ENCODE results near the gene RPP38.

RPP38 gene, protein sequence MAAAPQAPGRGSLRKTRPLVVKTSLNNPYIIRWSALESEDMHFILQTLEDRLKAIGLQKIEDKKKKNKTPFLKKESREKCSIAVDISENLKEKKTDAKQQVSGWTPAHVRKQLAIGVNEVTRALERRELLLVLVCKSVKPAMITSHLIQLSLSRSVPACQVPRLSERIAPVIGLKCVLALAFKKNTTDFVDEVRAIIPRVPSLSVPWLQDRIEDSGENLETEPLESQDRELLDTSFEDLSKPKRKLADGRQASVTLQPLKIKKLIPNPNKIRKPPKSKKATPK

DNA sequence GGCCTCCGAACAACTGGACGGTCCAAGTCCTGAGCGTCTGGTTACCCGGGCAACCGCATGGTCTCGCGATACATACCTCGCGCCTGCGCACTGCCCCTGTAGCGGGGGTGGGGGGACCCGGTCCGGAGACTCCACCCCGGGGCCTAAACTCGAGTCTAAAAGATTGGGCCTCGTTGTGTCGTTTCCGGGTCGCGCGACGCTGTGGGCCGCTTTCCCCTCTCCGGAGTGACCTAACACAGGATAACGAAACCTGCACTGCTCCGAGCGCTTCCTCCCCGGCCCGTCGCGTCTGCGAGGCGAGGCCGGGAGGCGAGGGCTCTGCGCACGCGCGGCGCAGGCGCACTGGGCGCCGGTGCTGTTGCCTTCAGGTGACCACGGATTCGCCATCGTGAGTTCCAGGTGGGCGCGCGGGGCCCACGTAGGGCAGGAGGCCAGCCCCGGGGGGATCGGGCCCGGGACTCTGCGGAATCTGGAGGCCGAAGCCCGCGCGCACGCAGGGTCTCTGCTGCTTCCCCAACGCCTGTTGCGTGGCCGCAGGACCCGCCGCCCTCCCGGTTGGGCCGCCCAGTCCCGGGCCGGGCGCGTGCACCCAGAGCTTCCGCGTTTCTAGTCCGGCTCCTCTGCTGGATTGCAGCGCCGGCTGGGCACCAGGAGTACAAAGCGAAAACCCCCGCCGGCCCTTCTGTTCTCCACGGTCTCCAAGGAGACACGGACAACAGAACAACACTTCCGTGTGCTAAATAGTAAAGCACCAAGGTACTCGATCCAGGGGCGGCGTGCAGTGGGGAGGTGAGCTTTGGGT lies at the start of gene RPP38:
TSS of gene RPP38 (plus strand) at position 345 of the 802 bp plus-strand sequence. CDS start 5,960 bp downstream, outside the sequence.
- peak; percentile 99 for DNase-seq

- DNase-seq: no peak
Observed at GRCh38 chr10:15049533-15049932, 47.6 kb upstream of the RPP38 start.

DNA sequence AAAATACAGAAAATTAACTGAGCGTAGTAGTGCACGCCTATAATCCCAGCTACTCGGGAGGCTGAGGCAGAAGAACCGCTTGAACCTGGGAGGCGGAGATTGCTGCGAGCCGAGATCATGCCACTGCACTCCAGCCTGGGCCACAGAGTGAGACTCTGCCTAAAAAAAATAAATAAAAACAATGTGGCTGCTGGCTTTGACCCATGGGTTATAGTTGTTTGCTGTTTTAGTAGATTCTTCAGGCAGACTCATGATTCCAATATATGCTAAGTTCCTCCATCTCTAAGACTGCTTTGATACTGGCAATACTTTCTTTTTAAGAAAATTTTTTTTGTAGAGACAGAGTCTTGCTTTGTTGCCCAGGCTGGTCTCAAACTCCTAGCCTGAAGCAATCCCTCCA lies 45.0 kb upstream of the RPP38 start:
- no peak for DNase-seq

DNA sequence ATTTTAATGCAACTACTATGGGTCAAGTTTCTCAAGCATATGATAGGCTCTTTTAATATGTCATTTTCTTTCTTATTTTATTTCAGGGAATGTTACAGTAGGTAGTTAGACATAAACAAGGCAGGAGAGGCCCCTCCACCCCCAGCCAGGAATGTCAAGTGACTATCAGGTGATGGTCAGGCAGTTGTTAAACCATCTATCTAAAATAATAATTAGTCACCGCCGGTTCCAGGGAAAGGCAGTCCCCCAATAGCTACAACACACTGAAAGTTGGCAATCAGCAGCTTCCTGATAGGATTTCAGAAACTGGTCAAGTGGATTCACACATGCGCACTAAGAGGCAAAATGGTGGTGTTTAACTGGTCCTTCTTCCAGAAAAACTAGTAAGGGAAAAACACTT lies 44.1 kb upstream of the RPP38 start:
- DNase-seq: no peak

DNA sequence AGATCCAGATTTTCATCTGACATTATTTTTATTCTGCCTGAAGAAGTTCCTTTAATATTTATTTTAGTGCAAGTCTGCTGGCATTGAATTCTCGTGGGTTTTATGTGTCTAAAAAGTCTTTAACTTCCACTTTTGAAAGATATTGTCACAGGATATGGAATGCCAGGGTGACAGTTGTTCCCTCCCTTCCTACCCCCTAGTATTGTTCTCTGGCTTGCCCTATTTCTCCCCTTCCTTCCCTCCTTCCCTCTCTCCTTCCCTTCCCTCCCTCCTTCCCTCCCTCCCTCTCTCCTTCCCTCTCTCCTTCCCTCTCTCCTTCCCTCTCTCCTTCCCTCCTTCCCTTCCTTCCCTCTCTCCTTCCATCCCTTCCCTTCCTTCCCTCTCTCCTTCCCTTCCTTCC lies 38.5 kb upstream of the RPP38 start:
- no peak for DNase-seq

GRCh38 chr10:15059914-15060313 lies 37.2 kb upstream of the RPP38 start:
- no peak for DNase-seq

GRCh38 chr10:15060638-15061037 lies 36.5 kb upstream of the RPP38 start:
- DNase-seq: no peak

- no peak for DNase-seq
Observed at GRCh38 chr10:15067154-15067553, 30.0 kb upstream of the RPP38 start.

DNA sequence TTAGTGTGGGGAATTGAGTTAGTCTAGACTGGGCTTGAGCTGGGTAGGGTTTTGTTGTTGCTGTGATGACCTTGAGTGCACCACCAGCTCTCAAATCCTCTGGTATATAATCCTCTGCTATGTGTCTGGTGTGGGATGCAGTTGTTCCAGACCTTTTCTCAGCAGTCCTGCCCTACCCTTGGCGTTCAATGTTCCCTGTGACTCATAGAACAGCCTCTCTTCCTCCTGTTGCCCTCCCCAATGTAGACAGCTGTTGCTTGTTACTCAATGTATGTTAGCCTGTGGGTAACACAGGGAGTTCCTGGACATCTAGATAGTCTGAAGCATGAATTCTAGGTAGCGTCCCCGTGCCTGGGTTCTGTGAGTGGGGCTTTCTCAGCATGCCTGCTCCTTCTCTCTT lies 28.4 kb upstream of the RPP38 start:
- DNase-seq: no peak

GRCh38 chr10:15069230-15069629 lies 27.9 kb upstream of the RPP38 start:
- no peak for DNase-seq

DNA sequence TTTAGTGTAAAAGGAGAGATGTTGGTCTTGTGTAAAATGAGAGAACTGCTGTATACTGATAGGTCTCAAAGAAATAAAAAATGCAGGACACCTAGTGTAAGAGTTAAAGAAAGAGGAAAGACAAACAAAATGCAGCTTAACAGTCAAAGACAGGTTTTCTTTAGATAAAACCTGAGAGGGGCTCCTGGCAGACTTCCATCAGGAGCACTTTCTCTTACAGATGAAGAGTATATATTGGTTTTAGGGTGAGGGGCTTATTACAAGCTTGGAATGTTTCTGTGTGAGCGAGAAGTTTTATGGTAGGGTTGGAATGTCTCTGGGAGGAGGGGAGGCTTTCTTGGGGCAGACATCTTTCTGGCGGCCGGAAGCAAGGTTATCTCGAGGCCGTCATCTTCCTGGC lies 24.8 kb upstream of the RPP38 start:
- no peak for DNase-seq

GRCh38 chr10:15075421-15075820 lies 21.7 kb upstream of the RPP38 start:
- no peak for DNase-seq

DNA sequence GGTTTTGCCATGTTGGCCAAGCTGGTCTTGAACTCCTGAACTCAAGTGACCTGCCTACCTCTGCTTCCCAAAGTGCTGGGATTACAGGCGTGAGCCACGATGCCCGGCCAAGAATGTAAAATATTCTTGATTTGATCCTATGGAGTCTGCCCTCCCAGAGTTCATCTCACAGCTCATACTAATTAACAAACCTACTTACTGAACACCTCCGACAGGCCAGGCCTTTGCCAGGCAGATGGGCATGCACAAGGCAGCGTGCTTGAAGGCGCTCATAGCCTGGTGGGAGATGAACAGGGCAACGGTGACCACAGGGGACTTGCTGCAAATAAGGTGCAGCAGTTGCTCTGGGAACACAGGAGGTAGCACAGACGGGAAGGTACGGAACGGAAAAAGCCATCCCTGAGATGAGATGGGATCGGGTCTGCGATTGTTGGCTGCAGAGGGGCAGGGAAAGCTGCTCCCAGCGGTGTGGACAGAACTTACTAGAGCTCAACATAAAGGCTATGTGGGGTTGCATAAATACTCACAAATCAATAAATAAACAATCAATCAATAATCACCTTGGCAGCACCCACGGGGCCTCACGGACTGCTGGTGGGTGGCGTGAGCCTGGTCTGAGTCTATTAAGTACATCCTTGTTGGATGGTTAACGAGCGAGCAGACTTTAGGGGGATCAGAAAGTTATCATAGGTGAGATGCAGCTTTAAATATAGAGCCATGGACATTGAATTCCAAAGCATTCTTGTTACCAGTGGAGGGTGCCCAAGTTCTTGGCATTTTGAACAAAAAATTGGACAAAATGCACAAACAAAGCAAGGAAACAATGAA lies 13.3 kb upstream of the RPP38 start:
- DNase-seq: no peak

GRCh38 chr10:15084502-15084922 lies 12.6 kb upstream of the RPP38 start:
- DNase-seq: no peak

DNA sequence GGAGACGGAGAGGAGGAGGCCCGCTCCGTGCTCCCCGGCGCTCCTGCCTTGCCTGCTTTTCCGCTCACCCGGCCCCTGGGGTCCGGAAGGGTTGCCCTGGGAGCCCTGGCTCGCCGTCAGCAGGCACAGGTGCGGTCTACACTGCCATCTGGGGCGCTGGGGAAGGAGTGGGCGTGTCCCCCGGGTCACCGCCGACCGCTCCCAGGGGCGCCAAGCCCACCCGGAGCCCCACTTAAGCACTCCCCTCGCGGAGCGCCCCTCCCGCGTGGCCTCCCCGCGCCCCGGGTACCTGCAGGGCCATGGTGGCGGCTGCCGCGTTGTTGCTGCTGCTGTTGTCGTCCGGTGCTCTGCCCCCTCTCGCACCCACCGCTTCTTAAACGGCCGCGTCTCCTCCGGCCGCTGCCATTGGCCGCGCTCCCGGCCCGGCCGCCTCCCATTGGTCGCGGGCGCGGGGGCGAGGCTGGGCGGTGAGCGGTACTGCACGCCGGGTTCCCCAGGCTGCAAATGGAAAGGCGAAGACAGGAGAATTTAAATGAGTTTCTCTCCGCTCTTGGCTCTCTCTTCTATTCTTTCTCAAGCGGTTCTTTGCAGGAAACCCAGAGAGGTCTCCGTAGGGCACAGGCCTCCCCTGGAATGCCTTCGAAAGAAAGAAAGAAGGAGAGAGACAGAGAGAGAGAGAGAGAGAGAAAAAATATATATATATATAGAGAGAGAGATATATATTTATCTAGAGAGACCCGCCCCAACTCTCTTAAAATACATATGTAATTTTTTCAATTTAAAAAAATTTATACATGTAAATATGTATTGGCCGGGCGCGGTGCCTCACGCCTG lies 8.5 kb upstream of the RPP38 start, which contains the start of gene ACBD7:
TSS of gene ACBD7 (minus strand) at position 349 of the 834 bp plus-strand sequence. CDS start at position 301, 48 bp downstream.
- peak; percentile 82 for DNase-seq

- no peak for DNase-seq
Observed at GRCh38 chr10:15091418-15091817, 5.7 kb upstream of the RPP38 start.

- DNase-seq: no peak
Observed at GRCh38 chr10:15092855-15093408, 4.2 kb upstream of the RPP38 start.

DNA sequence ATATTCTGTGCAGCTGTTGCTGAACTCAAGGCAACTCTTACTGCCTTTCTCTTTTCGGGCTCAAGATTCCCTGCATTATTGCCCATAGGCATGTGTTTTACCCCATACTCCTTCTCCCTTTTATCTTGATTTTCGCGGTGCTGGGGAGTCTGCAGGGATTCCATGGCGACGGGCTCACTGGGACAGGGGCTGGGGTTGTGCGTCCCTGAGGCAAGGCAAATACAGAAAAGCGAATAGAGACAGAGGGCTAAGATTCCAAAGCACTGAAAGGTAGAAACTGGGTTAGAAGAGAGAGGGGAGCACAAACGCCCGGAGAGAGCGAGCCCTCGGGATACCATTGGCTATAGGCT lies 519 bp upstream of the RPP38 start:
- DNase-seq: no peak

GRCh38 chr10:15099886-15100285 lies 2.7 kb downstream of the RPP38 start:
- no peak for DNase-seq

- DNase-seq: no peak
Observed at GRCh38 chr10:15103513-15103912, 6.4 kb downstream of the RPP38 start.

DNA sequence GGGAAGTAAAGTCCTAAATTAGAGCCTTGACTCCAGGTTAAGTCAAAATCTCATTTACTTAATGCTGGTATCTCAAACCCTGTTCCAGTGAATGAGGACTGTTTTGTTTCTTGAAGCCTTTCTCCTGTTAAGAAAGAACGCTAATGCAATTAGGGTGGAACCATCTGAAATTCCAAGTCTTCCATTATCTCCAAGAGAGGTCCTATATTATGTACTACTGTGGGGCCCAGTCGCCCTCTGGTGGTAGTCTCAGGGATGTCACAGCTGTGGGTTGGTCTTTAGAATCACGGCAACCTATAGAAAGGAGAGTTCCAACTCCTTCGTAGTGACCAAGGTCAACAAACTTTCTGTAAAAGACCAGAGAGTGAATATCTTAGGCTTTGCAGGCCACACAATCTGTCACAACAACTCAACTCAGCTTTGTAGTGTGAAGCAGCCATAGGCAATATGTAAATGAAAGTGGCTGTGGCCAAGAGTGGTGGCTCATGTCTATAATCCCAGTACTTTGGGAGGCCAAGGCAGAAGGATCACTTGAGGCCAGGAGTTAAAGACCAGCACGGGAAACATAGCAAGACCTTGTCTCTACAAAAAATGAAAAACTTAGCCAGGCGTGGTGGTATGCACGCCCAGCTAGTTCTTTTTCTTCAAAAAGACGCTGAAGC lies 9.3 kb downstream of the RPP38 start:
- peak; percentile 69 for DNase-seq

GRCh38 chr10:15112657-15113056 lies 15.5 kb downstream of the RPP38 start:
- DNase-seq: no peak

Measured in activated CD4-positive, CD25-positive, alpha-beta regulatory T cell treated with anti-CD3 and anti-CD28 coated beads, Interleukin-2, amount 50 U/mL, for 72 hours (primary cell).